GM12864 (cell line): Measurements from ENCODE around the gene RNF166.

ENCODE experiments used
- DNase-seq: peaks from one replicate; pipeline ENCODE4 v3.0.0-alpha.2; 2011; ENCODE audit warnings: low read depth
- H3K4me3 ChIP-seq: 2 replicates; pipeline ENCODE4 v1.5.1; 2011; ENCODE audit warnings: mild to moderate bottlenecking, low read depth, low read length, control low read depth
- CTCF ChIP-seq: IDR thresholded peaks from 2 replicates; pipeline ENCODE4 v1.5.1; 2011; ENCODE audit warnings: low read depth, mild to moderate bottlenecking, moderate library complexity, low read length, control low read depth, inconsistent platforms; ENCODE audit errors: missing control alignments

Gene RNF166

GRCh38 chr16:88738151-88739084 lies 32.2 kb upstream of the RNF166 start:
- TF ChIP-seq CTCF = no peak
- H3K4me3 ChIP-seq = no peak overlapping the region
- DNase-seq = no peak

GRCh38 chr16:88737298-88738150 lies 31.3 kb upstream of the RNF166 start:
- H3K4me3 ChIP-seq = no peak overlapping the region
- TF ChIP-seq CTCF = peak; percentile 90
- peak; percentile 26 for DNase-seq

GRCh38 chr16:88736496-88736895 lies 30.3 kb upstream of the RNF166 start:
- no peak overlapping the region for H3K4me3 ChIP-seq
- TF ChIP-seq CTCF = no peak
- no peak for DNase-seq

- no peak overlapping the region for H3K4me3 ChIP-seq
- DNase-seq = no peak
- no peak for TF ChIP-seq CTCF
These were observed 29.9 kb upstream of the RNF166 start for GRCh38 chr16:88736088-88736487.

GRCh38 chr16:88735616-88736015 lies 29.4 kb upstream of the RNF166 start:
- no peak overlapping the region for H3K4me3 ChIP-seq
- no peak for DNase-seq
- TF ChIP-seq CTCF = no peak

- H3K4me3 ChIP-seq = no peak overlapping the region
- TF ChIP-seq CTCF = no peak
- DNase-seq = no peak
These were observed 28.9 kb upstream of the RNF166 start for GRCh38 chr16:88735121-88735520.
